Pancreas (tissue), 10 donors: ENCODE data around the gene TSPAN7. TPM values are rescaled to one million over a fixed set of nuclear protein-coding genes. Genes with fewer than 3 reads are reported as not detected.
A peak's percentile ranks its signal among the peaks of the same experiment; 100 is the strongest.

Experiments used
- ATAC-seq, 4 donors: fragments of 200-7000 bp; cut with Tn5 transposase; one replicate each; pipeline versions ENCODE4 v1.8.0 to v1.9.1; 2020; ENCODE audit warnings: mild to moderate bottlenecking in 4 of 4, moderate library complexity in 4 of 4
- DNase-seq, 6 donors: peaks; one replicate each; pipeline ENCODE4 v3.0.0-alpha.2; 2020
- FAIRE-seq: peaks from 2 replicates; lab custom pipeline; 2012; peaks lifted over from hg19 to GRCh38; lab: Jason Lieb, UNC
- H3K27ac ChIP-seq, 4 donors: fragments of 200-600 bp; sonication (generic); 1 replicate in 3 of 4; 2 replicates in 1 of 4; pipeline versions ENCODE4 v1.5.0 to v1.8.0; 2020
- H3K27me3 ChIP-seq, 4 donors: fragments of 200-600 bp; one replicate each; pipeline ENCODE4 v1.8.0; 2021
- H3K36me3 ChIP-seq, 3 donors: fragments of 200-600 bp; sonication (generic) in 1 of 3; one replicate each; pipeline versions ENCODE4 v1.5.0 to v1.8.0; 2020 to 2021
- H3K4me1 ChIP-seq, 3 donors: fragments of 200-600 bp; one replicate each; pipeline ENCODE4 v1.8.0; 2021
- H3K4me3 ChIP-seq, 4 donors: fragments of 200-600 bp; sonication (generic) in 2 of 4; one replicate each; pipeline versions ENCODE4 v1.5.0 to v1.8.0; 2020 to 2021
- H3K9me3 ChIP-seq, 4 donors: fragments of 200-600 bp; one replicate each; pipeline ENCODE4 v1.8.0; 2021
- WGBS, 2 donors: extraction: QIAGEN DNeasy Blood & Tissue Kit; methylation state at CpG; one replicate each; pipeline ENCODE4 v1.1.7; 2013; 5-methylcytosine and 5-hydroxymethylcytosine counted together
- intact Hi-C, 3 donors: fragments of 100-400 bp; cut with DNase I; formaldehyde crosslinking; loops; one replicate each; pipeline versions ENCODE4 v1.11.1 to v1.14.2; 2022
- polyA plus RNA-seq, 2 donors: library from polyadenylated mRNA; stranded (reverse); fragments of 200-250 nt; gene quantifications; one replicate each; pipeline ENCODE4 v1.2.3, GENCODE V29; 2013
- total RNA-seq, 6 donors: library from RNA; stranded (reverse); fragmentation: NEBNext Ultra II Directional in 4 of 6; extraction: Animal tissue kit (Norgen Biotek cat#: 25700) in 4 of 6; gene quantifications; one replicate each; pipeline versions ENCODE4 v1.2.1 to v1.2.4, GENCODE V29; 2021 to 2023
- TF ChIP-seq, protein P1 (sequence below), 4 donors: fragments of 200-600 bp; sonication (generic) in 3 of 4; IDR thresholded peaks; one replicate each; pipeline versions ENCODE4 v1.5.0 to v1.8.0; 2021; ENCODE audit warnings: antibody characterized with exemption in 4 of 4
- donor health status: healthy with polysubstance abuse.
- donor health status: DM: no; HTN: no; CAD: no; lungs with moderate emphysema.
- donor health status: DM: no; HTN: no; CAD: no.
- donor health status: control.
- donor health status: control.
- donor health status: Bipolar disorder and iron deficiency.
- donor health status: DM: yes; HTN: yes; CAD: no.
- donor health status: DM: no; HTN: no; CAD: no.
- donor health status: DM: no; HTN: no; CAD: no.
- donor health status: DM: yes; HTN: yes; CAD: no.

TSPAN7 gene
- total and polyA plus RNA-seq, 8 donors = 5.3 to 68.1 (median 12.7) TPM

DNA sequence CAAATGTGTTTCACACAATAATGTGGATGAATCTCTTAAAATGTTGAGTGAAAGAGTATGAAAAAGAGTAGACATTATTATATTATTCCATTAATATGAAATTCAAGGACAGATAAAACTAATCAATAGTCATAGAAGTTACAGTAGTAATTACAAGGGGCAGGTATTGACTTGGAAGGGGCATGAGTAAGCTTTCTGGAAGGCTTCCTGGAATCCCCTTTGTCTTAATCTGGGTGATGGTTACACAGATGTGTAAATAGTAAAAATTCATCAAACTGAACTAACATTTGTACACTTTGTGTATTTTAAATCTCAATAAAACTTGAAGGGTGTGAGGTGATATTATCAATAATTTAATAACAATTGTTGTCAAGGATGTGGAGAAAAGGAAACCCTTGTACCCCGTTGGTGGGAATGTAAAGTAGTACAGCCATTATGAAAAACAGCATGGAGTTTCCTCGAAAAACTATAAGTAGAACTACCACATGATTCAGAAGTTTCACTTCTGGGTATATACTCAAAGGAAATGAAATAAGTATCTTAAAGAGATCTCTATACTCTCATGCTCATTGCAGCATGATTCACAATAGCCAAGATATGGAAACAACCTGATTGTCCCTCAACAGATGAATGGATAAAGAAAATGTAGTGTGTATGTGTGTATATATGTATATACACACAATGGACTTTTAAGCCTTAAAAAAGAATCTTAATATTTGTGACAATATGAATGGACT lies 143.0 kb downstream of the TSPAN7 start:
- FAIRE-seq = no peak
- 58 to 70% methylated on average over 2 of the region's 2 CpGs for WGBS, 2 donors
- no peak overlapping the region for H3K4me3 ChIP-seq

GRCh38 chrX:38717871-38718270 lies 156.5 kb downstream of the TSPAN7 start:
- ATAC-seq (no peak), FAIRE-seq (no peak), DNase-seq (no peak)
- no peaks in the 10 kb centered on the region for H3K36me3 ChIP-seq
- TF ChIP-seq, protein P1, sequence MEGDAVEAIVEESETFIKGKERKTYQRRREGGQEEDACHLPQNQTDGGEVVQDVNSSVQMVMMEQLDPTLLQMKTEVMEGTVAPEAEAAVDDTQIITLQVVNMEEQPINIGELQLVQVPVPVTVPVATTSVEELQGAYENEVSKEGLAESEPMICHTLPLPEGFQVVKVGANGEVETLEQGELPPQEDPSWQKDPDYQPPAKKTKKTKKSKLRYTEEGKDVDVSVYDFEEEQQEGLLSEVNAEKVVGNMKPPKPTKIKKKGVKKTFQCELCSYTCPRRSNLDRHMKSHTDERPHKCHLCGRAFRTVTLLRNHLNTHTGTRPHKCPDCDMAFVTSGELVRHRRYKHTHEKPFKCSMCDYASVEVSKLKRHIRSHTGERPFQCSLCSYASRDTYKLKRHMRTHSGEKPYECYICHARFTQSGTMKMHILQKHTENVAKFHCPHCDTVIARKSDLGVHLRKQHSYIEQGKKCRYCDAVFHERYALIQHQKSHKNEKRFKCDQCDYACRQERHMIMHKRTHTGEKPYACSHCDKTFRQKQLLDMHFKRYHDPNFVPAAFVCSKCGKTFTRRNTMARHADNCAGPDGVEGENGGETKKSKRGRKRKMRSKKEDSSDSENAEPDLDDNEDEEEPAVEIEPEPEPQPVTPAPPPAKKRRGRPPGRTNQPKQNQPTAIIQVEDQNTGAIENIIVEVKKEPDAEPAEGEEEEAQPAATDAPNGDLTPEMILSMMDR (IDR thresholded peaks at IDR 0.05) = peak in 3 of 4 donors; percentile 22 to 34 (median 28)
- 22 to 27% methylated on average over 1 of the region's 1 CpG for WGBS, 2 donors
- H3K4me1 ChIP-seq = no peaks in the 10 kb centered on the region
- intact Hi-C loops = no loop called here
- no peak overlapping the region for H3K27ac ChIP-seq
- no peaks in the 10 kb centered on the region for H3K9me3 ChIP-seq
- H3K4me3 ChIP-seq = no peak overlapping the region
- peaks cover 0 to 16% (median 0%) of the 10 kb centered on the region in 4 donors for H3K27me3 ChIP-seq

More for the DNA sequence above, 143.0 kb downstream of the TSPAN7 start:
- TF ChIP-seq, protein P1 (IDR thresholded peaks at IDR 0.05) = no peak
- intact Hi-C loops = no loop called here
- Histone ChIP-seq H3K27me3 (peaks cover 0 to 2% (median 0%) of the 10 kb centered on the region in 4 donors), H3K4me1 (no peaks in the 10 kb centered on the region), H3K36me3 (no peaks in the 10 kb centered on the region), H3K27ac (no peak overlapping the region), H3K9me3 (no peaks in the 10 kb centered on the region)
- no peak for DNase-seq
- no peak for ATAC-seq

GRCh38 chrX:38718311-38718710 lies 157.0 kb downstream of the TSPAN7 start:
- DNase-seq (no peak), FAIRE-seq (no peak), ATAC-seq (no peak)
- intact Hi-C loops = no loop called here
- Histone ChIP-seq H3K4me1 (no peaks in the 10 kb centered on the region), H3K9me3 (no peaks in the 10 kb centered on the region), H3K27me3 (peaks cover 0 to 12% (median 0%) of the 10 kb centered on the region in 4 donors), H3K36me3 (no peaks in the 10 kb centered on the region), H3K4me3 (no peak overlapping the region), H3K27ac (no peak overlapping the region)
- 49 to 68% methylated on average over 1 of the region's 1 CpG for WGBS, 2 donors
- TF ChIP-seq, protein P1 (IDR thresholded peaks at IDR 0.05) = no peak

DNA sequence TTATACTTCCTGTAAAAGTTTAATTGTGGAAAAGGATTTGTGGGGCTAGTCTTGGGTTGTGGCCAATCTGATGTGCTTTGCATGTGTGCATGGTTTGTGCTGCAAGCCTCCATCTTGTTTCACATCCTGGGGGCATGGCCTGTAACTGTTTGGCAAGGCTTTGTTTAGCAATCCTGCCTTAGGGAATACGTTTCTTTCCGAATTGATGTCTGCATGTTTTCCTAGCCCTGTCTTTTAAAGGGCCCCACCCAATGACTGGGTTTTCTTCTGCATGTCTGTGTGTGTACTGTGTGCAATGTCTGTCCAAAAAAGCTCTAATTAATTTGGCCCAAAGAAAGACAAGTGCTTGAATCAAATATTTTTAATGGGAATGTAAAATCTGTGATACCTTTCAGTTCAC lies 165.3 kb downstream of the TSPAN7 start:
- no peak for FAIRE-seq

More for the DNA sequence above, 165.3 kb downstream of the TSPAN7 start:
- peaks cover 0 to 7% (median 1%) of the 10 kb centered on the region in 4 donors for H3K27me3 ChIP-seq
- no peaks in the 10 kb centered on the region for H3K9me3 ChIP-seq
- TF ChIP-seq, protein P1 (IDR thresholded peaks at IDR 0.05) = no peak
- 71 to 78% methylated on average over 2 of the region's 2 CpGs for WGBS, 2 donors
- no peaks in the 10 kb centered on the region for H3K4me1 ChIP-seq
- no peak for DNase-seq
- no peaks in the 10 kb centered on the region for H3K36me3 ChIP-seq
- no peak overlapping the region for H3K27ac ChIP-seq
- ATAC-seq = no peak
- intact Hi-C loops = no loop called here
- H3K4me3 ChIP-seq = no peak overlapping the region
